Sigmoid colon (tissue), 4 donors: ENCODE results near the gene TGFBR1.

Experiments used
- CTCF ChIP-seq, 4 experiments: fragments of 450-650 bp in 3 of 4; fragments of 200-600 bp in 1 of 4; IDR thresholded peaks; one replicate each; pipeline ENCODE4 v1.5.1; 2016 to 2019; ENCODE audit warnings: antibody characterized with exemption in 4 of 4, mild to moderate bottlenecking in 3 of 4, moderate library complexity in 2 of 4
- EP300 ChIP-seq, 4 donors: sonication (generic); formaldehyde crosslinking; IDR thresholded peaks; one replicate each; pipeline ENCODE4 v1.6.1; 2017; ENCODE audit warnings: antibody characterized with exemption in 4 of 4
- POLR2A ChIP-seq, 2 donors: fragments of 450-650 bp; IDR thresholded peaks; one replicate each; pipeline ENCODE4 v1.6.1; 2016; ENCODE audit warnings: antibody characterized with exemption in 2 of 2, mild to moderate bottlenecking in 2 of 2, moderate library complexity in 2 of 2
- POLR2AphosphoS5 ChIP-seq, 4 donors: sonication (generic); formaldehyde crosslinking; IDR thresholded peaks; one replicate each; pipeline ENCODE4 v1.6.1; 2017; ENCODE audit warnings: antibody characterized with exemption in 4 of 4

GRCh38 chr9:99193466-99193821 lies 88.5 kb downstream of the TGFBR1 start:
- TF ChIP-seq CTCF (IDR thresholded peaks at IDR 0.05) (no peak), POLR2A (IDR thresholded peaks at IDR 0.05) (no peak), POLR2AphosphoS5 (IDR thresholded peaks at IDR 0.05) (no peak), EP300 (IDR thresholded peaks at IDR 0.05) (no peak)
